ENCODE measurements around the gene ANKRD50.

ANKRD50 gene

GRCh38 chr4:124635331-124635730, 77.2 kb downstream of the ANKRD50 start:
- no peak overlapping the region for H3K27ac ChIP-seq
- ChIA-PET POLR2A (ENCODE audit: low non-redundant PET) (no interaction called here), CTCF (interaction anchor here (0.5 kb wide), 1 partner anchor 717 kb away, joined by 3 read pairs; no protein-coding TSS in a partner anchor)
- no peak for TF ChIP-seq CTCF (conservative IDR thresholded peaks at IDR 0.05; ENCODE audit: low read depth)
- DNase-seq (ENCODE audit: low spot score): no peak

- TF ChIP-seq CTCF (conservative IDR thresholded peaks at IDR 0.05; ENCODE audit: low read depth): no peak
- DNase-seq (ENCODE audit: low spot score): no peak
- POLR2A ChIA-PET (ENCODE audit: low non-redundant PET): no interaction called here
- CTCF ChIA-PET: no interaction called here
- H3K27ac ChIP-seq: no peak overlapping the region
Measured at GRCh38 chr4:124633285-124633941, 79.1 kb downstream of the ANKRD50 start.

- TF ChIP-seq CTCF (conservative IDR thresholded peaks at IDR 0.05; ENCODE audit: low read depth): no peak
- no peak overlapping the region for H3K27ac ChIP-seq
- ChIA-PET CTCF (no interaction called here), POLR2A (ENCODE audit: low non-redundant PET) (no interaction called here)
- no peak for DNase-seq (ENCODE audit: low spot score)
Measured at GRCh38 chr4:124632439-124632838, 80.1 kb downstream of the ANKRD50 start.

- DNase-seq (ENCODE audit: low spot score): peak; percentile 75
- CTCF ChIA-PET: no interaction called here
- TF ChIP-seq CTCF (conservative IDR thresholded peaks at IDR 0.05; ENCODE audit: low read depth): no peak
- POLR2A ChIA-PET (ENCODE audit: low non-redundant PET): no interaction called here
- no peak overlapping the region for H3K27ac ChIP-seq
Measured at GRCh38 chr4:124631760-124632159, 80.8 kb downstream of the ANKRD50 start.

- H3K27ac ChIP-seq: no peak overlapping the region
- DNase-seq (ENCODE audit: low spot score): no peak
- POLR2A ChIA-PET (ENCODE audit: low non-redundant PET): no interaction called here
- no peak for TF ChIP-seq CTCF (conservative IDR thresholded peaks at IDR 0.05; ENCODE audit: low read depth)
- CTCF ChIA-PET: no interaction called here
Measured at GRCh38 chr4:124629681-124630080, 82.9 kb downstream of the ANKRD50 start.

All from RWPE1 (cell line).